K562 (cell line): ENCODE measurements around the gene GHR. TPM values are rescaled to one million over a fixed set of nuclear protein-coding genes. Genes with fewer than 3 reads are reported as not detected.
A peak's percentile ranks its signal among the peaks of the same experiment; 100 is the strongest.

Experiments
- ATF2 ChIP-seq: sonication (generic); formaldehyde crosslinking; IDR thresholded peaks from 2 replicates; pipeline ENCODE4 v1.8.1; 2022; ENCODE audit warnings: missing genetic modification reagents
- BHLHE40 ChIP-seq: IDR thresholded peaks from 2 replicates; pipeline ENCODE4 v1.6.1; 2011; ENCODE audit warnings: low read length, improper control_type of control experiment
- FOXJ2 ChIP-seq: fragments of 200-800 bp; sonication (Bioruptor generic); IDR thresholded peaks from 2 replicates; pipeline ENCODE4 v1.6.1; 2016; ENCODE audit warnings: missing genetic modification characterization, missing compliant biosample characterization
- GTF2A2 ChIP-seq: IDR thresholded peaks from 2 replicates; pipeline ENCODE4 v1.6.1; 2016; ENCODE audit warnings: mild to moderate bottlenecking, missing genetic modification characterization, missing compliant biosample characterization
- HEY1 ChIP-seq: fragments of 250-450 bp; sonication (Bioruptor Pico); IDR thresholded peaks from 2 replicates; pipeline ENCODE4 v1.5.0; 2020; ENCODE audit warnings: mild to moderate bottlenecking, moderate library complexity, borderline replicate concordance
- MTF1 ChIP-seq: fragments of 250-450 bp; sonication (Bioruptor Pico); IDR thresholded peaks from 2 replicates; pipeline ENCODE4 v1.9.0; 2021; ENCODE audit warnings: moderate library complexity, mild to moderate bottlenecking, inconsistent platforms, borderline replicate concordance
- NCOA1 ChIP-seq: fragments of 450-650 bp; IDR thresholded peaks from 2 replicates; pipeline ENCODE4 v1.6.1; 2016; ENCODE audit warnings: low read depth
- NELFE ChIP-seq: IDR thresholded peaks from 2 replicates; pipeline ENCODE4 v1.6.1; 2011; ENCODE audit warnings: mild to moderate bottlenecking; ENCODE audit not compliant: insufficient read depth, insufficient read length
- NFRKB ChIP-seq: fragments of 450-650 bp; IDR thresholded peaks from 2 replicates; pipeline ENCODE4 v1.6.1; 2016; ENCODE audit warnings: low read depth
- PML ChIP-seq: IDR thresholded peaks from 2 replicates; pipeline ENCODE4 v1.6.1; 2012; ENCODE audit warnings: low read length, inconsistent platforms
- POLR2H ChIP-seq: IDR thresholded peaks from 2 replicates; pipeline ENCODE4 v1.6.1; 2016; ENCODE audit warnings: missing genetic modification characterization, low read depth, mild to moderate bottlenecking, control low read depth, missing compliant biosample characterization, moderate library complexity
- ZNF212 ChIP-seq: fragments of 450-650 bp; formaldehyde crosslinking; IDR thresholded peaks from 2 replicates; pipeline ENCODE4 v1.4.0; 2020; ENCODE audit warnings: mild to moderate bottlenecking
- polyA plus RNA-seq, 8 experiments: library from polyadenylated mRNA; depleted of rRNA in 4 of 8; stranded (reverse) in 5 of 8; unstranded in 3 of 8; fragments of >200 nt; fragmentation: Nextera tagmentation in 2 of 8; fragmentation: Illumina TruSeq in 1 of 8; extraction: Ambion mirVana in 2 of 8; extraction: Trizol in 1 of 8; gene quantifications; 2 replicates each; pipeline versions ENCODE4 v1.2.1 to v1.2.3, GENCODE V29; 2011 to 2014; ENCODE audit warnings: inconsistent platforms in 1 of 8, missing spikeins in 1 of 8
- total RNA-seq, 7 experiments: library from RNA; depleted of rRNA in 6 of 7; stranded (reverse); fragments of >200 nt in 6 of 7; fragmentation: Illumina TruSeq in 2 of 7; extraction: Trizol in 2 of 7; gene quantifications; 2 replicates each; pipeline versions ENCODE4 v1.2.1 to v1.2.3, GENCODE V29; 2011 to 2021; ENCODE audit warnings: low replicate concordance in 1 of 7
- TF ChIP-seq, protein P1 (sequence below): fragments of 250-450 bp; sonication (Bioruptor Pico); IDR thresholded peaks from 2 replicates; pipeline ENCODE4 v1.4.0; 2020; ENCODE audit warnings: borderline replicate concordance
- TF ChIP-seq, protein P2 (sequence below): sonication (generic); formaldehyde crosslinking; IDR thresholded peaks from 2 replicates; pipeline ENCODE4 v1.8.0; 2023; ENCODE audit warnings: mild to moderate bottlenecking, missing genetic modification reagents
- TF ChIP-seq, protein P3 (sequence below): fragments of 200-800 bp; sonication (Bioruptor generic); IDR thresholded peaks from 2 replicates; pipeline ENCODE4 v1.6.1; 2016; ENCODE audit warnings: missing genetic modification characterization, missing compliant biosample characterization

The GHR gene
- total and polyA plus RNA-seq, 9 of the 15 experiments (the other 6 are each of a cell fraction or from before 2014, with no cell fraction given) = 0.01 to 0.13 (median 0.07) TPM; not detected in 5

DNA sequence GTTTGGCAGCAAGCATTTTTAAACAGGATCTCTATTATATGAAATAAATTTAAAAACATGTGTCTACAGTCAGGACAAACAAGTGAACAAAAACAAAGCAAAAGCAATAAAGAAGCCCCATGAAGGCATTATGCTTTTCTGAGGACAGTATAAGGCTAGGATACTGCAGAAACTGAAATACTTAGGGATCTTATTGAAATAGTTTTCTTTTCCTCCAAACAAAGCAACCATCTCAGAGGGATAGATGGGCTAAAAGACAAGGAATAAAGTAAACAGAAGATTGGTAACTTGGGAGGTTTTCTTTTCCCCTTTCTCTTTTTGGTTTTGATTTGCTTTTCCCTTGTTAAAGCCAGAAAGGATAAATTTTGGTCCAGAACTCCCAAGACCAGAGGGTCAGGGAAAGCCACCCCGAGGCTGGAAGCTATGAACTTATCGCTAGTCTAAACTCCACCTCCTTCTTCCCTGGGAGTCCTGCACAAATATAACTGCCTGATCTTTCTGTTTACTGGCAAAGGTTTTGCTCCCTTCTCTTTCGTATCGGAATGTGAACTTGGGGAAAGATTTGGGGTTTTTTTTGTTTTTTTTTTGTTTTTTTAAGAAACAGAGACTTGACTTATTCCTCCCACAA, 164.0 kb downstream of the GHR start (continued):
- TF ChIP-seq NFRKB (peak; percentile 54; the same call in 1 of the 2 replicates), NELFE (no peak), MTF1 (CRISPR knock-in tag) (no peak), ZNF212 (CRISPR knock-in tag) (no peak), ATF2 (CRISPR knock-in tag) (no peak), NCOA1 (no peak), BHLHE40 (no peak), POLR2H (tag) (no peak), GTF2A2 (tag) (no peak), PML (no peak), HEY1 (no peak), FOXJ2 (tag) (0 out of 2 replicates have a peak, but pooled peaks have one; percentile 20)
- TF ChIP-seq, protein P1, sequence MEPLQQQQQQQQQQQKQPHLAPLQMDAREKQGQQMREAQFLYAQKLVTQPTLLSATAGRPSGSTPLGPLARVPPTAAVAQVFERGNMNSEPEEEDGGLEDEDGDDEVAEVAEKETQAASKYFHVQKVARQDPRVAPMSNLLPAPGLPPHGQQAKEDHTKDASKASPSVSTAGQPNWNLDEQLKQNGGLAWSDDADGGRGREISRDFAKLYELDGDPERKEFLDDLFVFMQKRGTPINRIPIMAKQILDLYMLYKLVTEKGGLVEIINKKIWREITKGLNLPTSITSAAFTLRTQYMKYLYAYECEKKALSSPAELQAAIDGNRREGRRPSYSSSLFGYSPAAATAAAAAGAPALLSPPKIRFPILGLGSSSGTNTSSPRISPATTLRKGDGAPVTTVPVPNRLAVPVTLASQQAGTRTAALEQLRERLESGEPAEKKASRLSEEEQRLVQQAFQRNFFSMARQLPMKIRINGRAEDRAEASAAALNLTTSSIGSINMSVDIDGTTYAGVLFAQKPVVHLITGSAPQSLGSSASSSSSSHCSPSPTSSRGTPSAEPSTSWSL (CRISPR knock-in tag) = no peak
- TF ChIP-seq, protein P2, sequence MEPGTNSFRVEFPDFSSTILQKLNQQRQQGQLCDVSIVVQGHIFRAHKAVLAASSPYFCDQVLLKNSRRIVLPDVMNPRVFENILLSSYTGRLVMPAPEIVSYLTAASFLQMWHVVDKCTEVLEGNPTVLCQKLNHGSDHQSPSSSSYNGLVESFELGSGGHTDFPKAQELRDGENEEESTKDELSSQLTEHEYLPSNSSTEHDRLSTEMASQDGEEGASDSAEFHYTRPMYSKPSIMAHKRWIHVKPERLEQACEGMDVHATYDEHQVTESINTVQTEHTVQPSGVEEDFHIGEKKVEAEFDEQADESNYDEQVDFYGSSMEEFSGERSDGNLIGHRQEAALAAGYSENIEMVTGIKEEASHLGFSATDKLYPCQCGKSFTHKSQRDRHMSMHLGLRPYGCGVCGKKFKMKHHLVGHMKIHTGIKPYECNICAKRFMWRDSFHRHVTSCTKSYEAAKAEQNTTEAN (CRISPR knock-in tag) = no peak
- TF ChIP-seq, protein P3, sequence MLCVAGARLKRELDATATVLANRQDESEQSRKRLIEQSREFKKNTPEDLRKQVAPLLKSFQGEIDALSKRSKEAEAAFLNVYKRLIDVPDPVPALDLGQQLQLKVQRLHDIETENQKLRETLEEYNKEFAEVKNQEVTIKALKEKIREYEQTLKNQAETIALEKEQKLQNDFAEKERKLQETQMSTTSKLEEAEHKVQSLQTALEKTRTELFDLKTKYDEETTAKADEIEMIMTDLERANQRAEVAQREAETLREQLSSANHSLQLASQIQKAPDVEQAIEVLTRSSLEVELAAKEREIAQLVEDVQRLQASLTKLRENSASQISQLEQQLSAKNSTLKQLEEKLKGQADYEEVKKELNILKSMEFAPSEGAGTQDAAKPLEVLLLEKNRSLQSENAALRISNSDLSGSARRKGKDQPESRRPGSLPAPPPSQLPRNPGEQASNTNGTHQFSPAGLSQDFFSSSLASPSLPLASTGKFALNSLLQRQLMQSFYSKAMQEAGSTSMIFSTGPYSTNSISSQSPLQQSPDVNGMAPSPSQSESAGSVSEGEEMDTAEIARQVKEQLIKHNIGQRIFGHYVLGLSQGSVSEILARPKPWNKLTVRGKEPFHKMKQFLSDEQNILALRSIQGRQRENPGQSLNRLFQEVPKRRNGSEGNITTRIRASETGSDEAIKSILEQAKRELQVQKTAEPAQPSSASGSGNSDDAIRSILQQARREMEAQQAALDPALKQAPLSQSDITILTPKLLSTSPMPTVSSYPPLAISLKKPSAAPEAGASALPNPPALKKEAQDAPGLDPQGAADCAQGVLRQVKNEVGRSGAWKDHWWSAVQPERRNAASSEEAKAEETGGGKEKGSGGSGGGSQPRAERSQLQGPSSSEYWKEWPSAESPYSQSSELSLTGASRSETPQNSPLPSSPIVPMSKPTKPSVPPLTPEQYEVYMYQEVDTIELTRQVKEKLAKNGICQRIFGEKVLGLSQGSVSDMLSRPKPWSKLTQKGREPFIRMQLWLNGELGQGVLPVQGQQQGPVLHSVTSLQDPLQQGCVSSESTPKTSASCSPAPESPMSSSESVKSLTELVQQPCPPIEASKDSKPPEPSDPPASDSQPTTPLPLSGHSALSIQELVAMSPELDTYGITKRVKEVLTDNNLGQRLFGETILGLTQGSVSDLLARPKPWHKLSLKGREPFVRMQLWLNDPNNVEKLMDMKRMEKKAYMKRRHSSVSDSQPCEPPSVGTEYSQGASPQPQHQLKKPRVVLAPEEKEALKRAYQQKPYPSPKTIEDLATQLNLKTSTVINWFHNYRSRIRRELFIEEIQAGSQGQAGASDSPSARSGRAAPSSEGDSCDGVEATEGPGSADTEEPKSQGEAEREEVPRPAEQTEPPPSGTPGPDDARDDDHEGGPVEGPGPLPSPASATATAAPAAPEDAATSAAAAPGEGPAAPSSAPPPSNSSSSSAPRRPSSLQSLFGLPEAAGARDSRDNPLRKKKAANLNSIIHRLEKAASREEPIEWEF (CRISPR knock-in tag) = 0 out of 2 replicates have a peak, but pooled peaks have one; percentile 30
